ENCODE measurements around the gene CAMTA1. TPM values are rescaled to one million over a fixed set of nuclear protein-coding genes. Genes with fewer than 3 reads are reported as not detected.

CAMTA1 gene
- total RNA-seq, 1 experiment from 2014 or later = 69.5 TPM

DNA sequence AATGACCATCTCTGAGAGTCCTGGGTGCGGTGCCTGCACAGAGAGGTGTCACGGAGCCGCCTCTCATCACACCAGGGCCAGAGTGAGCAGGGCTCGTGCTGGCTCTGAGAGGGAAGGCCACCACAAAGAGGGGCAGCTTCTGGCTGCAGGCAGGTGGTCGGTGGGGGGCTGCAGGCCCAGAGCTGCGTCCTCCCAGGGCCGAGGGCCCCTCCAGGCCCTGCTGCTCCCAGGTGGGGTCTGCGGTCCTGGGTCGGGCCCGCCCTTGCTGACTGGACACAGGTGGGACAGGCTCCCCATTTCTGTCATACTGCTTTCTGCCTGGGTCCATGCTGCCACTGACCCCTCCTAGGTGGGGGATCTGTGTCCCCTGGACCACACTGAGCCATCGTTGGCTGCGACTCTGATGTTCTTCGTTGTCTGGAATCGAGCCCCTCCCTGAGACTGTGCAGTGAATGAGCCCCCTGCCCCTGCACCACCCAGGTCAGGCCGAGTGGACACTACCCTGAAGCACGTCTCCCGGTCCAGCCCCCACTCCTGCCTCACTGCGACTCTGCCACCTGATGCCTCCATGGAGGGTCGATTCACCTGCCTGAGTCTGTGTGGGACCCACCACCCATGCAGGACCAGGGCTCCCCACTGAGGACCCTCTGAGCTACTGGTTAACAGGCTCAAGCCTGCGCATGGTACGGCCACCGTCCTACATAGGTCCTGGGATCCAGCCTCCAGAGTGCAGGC lies 653.8 kb downstream of the CAMTA1 start:
- Histone ChIP-seq H3K79me2 (ENCODE audit: insufficient read depth, low read length) (no peaks in the 10 kb centered on the region), H3K36me3 (ENCODE audit: control insufficient read depth in 1 of 2, insufficient read depth in 2 of 2, low read length in 2 of 2) (no peaks in the 10 kb centered on the region), H3K4me1 (ENCODE audit: control insufficient read depth in 1 of 2, insufficient read depth in 2 of 2, low read length in 2 of 2) (no peaks in the 10 kb centered on the region), H3K27ac (ENCODE audit: low read depth, low read length) (no peak overlapping the region), H4K20me1 (ENCODE audit: insufficient read depth) (no peaks in the 10 kb centered on the region), H3K9me2 (ENCODE audit: insufficient read depth) (no peaks in the 10 kb centered on the region), H3K4me3 (replicated peaks in 1 of 2; ENCODE audit: low read depth in 1 of 2, low read length in 2 of 2) (no peak overlapping the region), H2AFZ (ENCODE audit: low read depth, low read length, poor library complexity, severe bottlenecking) (no peak overlapping the region), H3K9ac (ENCODE audit: low read length) (no peak overlapping the region), H3K27me3 (ENCODE audit: insufficient read depth, low read length) (no peaks in the 10 kb centered on the region), H3K4me2 (ENCODE audit: low read length) (no peak overlapping the region), H3K9me3 (ENCODE audit: control insufficient read depth in 1 of 2, insufficient read depth in 1 of 2, low read depth in 1 of 2, low read length in 2 of 2) (no peaks in the 10 kb centered on the region)
- BruUV-seq (replicated peaks) = no TSS peak
- DNase-seq (ENCODE audit: low read depth, low spot score) (no peak), ATAC-seq (no peak)
- ChIA-PET CTCF (no interaction called here), POLR2A (no interaction called here), RAD21 (ENCODE audit: low non-redundant PET in 1 of 2, low total read pairs in 2 of 2, uncharacterized antibody in 2 of 2, unreplicated experiment in 2 of 2) (no interaction called here)
- no peak for TF ChIP-seq POLR2AphosphoS5 (IDR thresholded peaks at IDR 0.05; ENCODE audit: low read depth, low read length)
- TF ChIP-seq, protein P1, sequence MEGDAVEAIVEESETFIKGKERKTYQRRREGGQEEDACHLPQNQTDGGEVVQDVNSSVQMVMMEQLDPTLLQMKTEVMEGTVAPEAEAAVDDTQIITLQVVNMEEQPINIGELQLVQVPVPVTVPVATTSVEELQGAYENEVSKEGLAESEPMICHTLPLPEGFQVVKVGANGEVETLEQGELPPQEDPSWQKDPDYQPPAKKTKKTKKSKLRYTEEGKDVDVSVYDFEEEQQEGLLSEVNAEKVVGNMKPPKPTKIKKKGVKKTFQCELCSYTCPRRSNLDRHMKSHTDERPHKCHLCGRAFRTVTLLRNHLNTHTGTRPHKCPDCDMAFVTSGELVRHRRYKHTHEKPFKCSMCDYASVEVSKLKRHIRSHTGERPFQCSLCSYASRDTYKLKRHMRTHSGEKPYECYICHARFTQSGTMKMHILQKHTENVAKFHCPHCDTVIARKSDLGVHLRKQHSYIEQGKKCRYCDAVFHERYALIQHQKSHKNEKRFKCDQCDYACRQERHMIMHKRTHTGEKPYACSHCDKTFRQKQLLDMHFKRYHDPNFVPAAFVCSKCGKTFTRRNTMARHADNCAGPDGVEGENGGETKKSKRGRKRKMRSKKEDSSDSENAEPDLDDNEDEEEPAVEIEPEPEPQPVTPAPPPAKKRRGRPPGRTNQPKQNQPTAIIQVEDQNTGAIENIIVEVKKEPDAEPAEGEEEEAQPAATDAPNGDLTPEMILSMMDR (IDR thresholded peaks at IDR 0.05 in 2 of 3, conservative IDR thresholded peaks at IDR 0.05 in 1 of 3; ENCODE audit: borderline replicate concordance in 1 of 3, insufficient read depth in 1 of 3, low read depth in 2 of 3, low read length in 2 of 3) = no peak
- no peak for TF ChIP-seq EGR1 (IDR thresholded peaks at IDR 0.05; ENCODE audit: low read depth)
- no peak for TF ChIP-seq CBX3 (IDR thresholded peaks at IDR 0.05; ENCODE audit: low read depth)
- intact Hi-C loops (cut with micrococcal nuclease) = no loop called here

DNA sequence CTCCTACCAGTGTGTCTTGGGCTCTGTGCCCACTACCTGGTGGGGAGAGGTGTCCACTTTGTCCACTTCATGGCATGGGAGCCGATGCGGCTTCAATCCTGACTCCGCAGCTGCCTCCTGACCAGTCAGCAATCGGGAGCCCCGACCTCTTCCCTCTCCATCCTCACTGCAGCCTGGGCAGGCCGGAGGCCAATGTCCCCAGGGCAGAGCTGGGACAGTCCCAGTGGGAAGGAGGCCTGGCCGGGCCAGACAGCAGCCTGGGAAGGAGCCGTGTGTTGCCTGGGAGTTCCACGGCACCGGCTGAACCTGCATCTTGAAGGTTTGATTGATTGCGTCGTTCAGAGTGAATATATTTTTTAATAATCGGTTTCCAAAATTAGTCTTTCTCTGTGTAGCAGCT lies 654.9 kb downstream of the CAMTA1 start:
- no TSS peak for BruUV-seq (replicated peaks)
- H3K4me1 ChIP-seq (ENCODE audit: control insufficient read depth in 1 of 2, insufficient read depth in 2 of 2, low read length in 2 of 2) = no peaks in the 10 kb centered on the region
- no peak overlapping the region for H3K27ac ChIP-seq (ENCODE audit: low read depth, low read length)
- ATAC-seq = no peak
- DNase-seq (ENCODE audit: low read depth, low spot score) = no peak
- no peak overlapping the region for H2AFZ ChIP-seq (ENCODE audit: low read depth, low read length, poor library complexity, severe bottlenecking)
- no peaks in the 10 kb centered on the region for H3K79me2 ChIP-seq (ENCODE audit: insufficient read depth, low read length)
- TF ChIP-seq SIN3A (IDR thresholded peaks at IDR 0.05; ENCODE audit: low read depth) = no peak
- no peak for TF ChIP-seq ELF1 (IDR thresholded peaks at IDR 0.05; ENCODE audit: borderline replicate concordance, low read depth)
- TF ChIP-seq, protein P2, sequence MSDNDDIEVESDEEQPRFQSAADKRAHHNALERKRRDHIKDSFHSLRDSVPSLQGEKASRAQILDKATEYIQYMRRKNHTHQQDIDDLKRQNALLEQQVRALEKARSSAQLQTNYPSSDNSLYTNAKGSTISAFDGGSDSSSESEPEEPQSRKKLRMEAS (IDR thresholded peaks at IDR 0.05) = no peak
- TF ChIP-seq POLR2AphosphoS5 (IDR thresholded peaks at IDR 0.05; ENCODE audit: low read depth, low read length) = no peak
- TF ChIP-seq, protein P3, sequence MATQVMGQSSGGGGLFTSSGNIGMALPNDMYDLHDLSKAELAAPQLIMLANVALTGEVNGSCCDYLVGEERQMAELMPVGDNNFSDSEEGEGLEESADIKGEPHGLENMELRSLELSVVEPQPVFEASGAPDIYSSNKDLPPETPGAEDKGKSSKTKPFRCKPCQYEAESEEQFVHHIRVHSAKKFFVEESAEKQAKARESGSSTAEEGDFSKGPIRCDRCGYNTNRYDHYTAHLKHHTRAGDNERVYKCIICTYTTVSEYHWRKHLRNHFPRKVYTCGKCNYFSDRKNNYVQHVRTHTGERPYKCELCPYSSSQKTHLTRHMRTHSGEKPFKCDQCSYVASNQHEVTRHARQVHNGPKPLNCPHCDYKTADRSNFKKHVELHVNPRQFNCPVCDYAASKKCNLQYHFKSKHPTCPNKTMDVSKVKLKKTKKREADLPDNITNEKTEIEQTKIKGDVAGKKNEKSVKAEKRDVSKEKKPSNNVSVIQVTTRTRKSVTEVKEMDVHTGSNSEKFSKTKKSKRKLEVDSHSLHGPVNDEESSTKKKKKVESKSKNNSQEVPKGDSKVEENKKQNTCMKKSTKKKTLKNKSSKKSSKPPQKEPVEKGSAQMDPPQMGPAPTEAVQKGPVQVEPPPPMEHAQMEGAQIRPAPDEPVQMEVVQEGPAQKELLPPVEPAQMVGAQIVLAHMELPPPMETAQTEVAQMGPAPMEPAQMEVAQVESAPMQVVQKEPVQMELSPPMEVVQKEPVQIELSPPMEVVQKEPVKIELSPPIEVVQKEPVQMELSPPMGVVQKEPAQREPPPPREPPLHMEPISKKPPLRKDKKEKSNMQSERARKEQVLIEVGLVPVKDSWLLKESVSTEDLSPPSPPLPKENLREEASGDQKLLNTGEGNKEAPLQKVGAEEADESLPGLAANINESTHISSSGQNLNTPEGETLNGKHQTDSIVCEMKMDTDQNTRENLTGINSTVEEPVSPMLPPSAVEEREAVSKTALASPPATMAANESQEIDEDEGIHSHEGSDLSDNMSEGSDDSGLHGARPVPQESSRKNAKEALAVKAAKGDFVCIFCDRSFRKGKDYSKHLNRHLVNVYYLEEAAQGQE (IDR thresholded peaks at IDR 0.05; ENCODE audit: low read depth) = no peak
- TF ChIP-seq RAD21 (IDR thresholded peaks at IDR 0.05; ENCODE audit: low read depth) = no peak
- TF ChIP-seq CEBPB (IDR thresholded peaks at IDR 0.05; ENCODE audit: low read depth) = no peak
- no peak for TF ChIP-seq FOSL1 (IDR thresholded peaks at IDR 0.05; ENCODE audit: low read depth)
- TF ChIP-seq EGR1 (IDR thresholded peaks at IDR 0.05; ENCODE audit: low read depth) = no peak
- TF ChIP-seq SRF (IDR thresholded peaks at IDR 0.05; ENCODE audit: low read depth) = no peak
- TF ChIP-seq ZFX (IDR thresholded peaks at IDR 0.05) = no peak
- TF ChIP-seq EZH2phosphoT487 (IDR thresholded peaks at IDR 0.05; ENCODE audit: borderline replicate concordance) = no peak
- TF ChIP-seq TCF7L2 (IDR thresholded peaks at IDR 0.05; ENCODE audit: borderline replicate concordance, extremely low read depth, insufficient read depth, insufficient read length) = no peak
- no peaks in the 10 kb centered on the region for H3K27me3 ChIP-seq (ENCODE audit: insufficient read depth, low read length)
- CTCF ChIA-PET = no interaction called here
- RAD21 ChIA-PET (ENCODE audit: low non-redundant PET in 1 of 2, low total read pairs in 2 of 2, uncharacterized antibody in 2 of 2, unreplicated experiment in 2 of 2) = no interaction called here
- H3K4me3 ChIP-seq (replicated peaks in 1 of 2; ENCODE audit: low read depth in 1 of 2, low read length in 2 of 2) = no peak overlapping the region
- no peaks in the 10 kb centered on the region for H3K9me2 ChIP-seq (ENCODE audit: insufficient read depth)
- H4K20me1 ChIP-seq (ENCODE audit: insufficient read depth) = no peaks in the 10 kb centered on the region
- no peaks in the 10 kb centered on the region for H3K36me3 ChIP-seq (ENCODE audit: control insufficient read depth in 1 of 2, insufficient read depth in 2 of 2, low read length in 2 of 2)
- H3K9ac ChIP-seq (ENCODE audit: low read length) = no peak overlapping the region
- H3K9me3 ChIP-seq (ENCODE audit: control insufficient read depth in 1 of 2, insufficient read depth in 1 of 2, low read depth in 1 of 2, low read length in 2 of 2) = no peaks in the 10 kb centered on the region
- intact Hi-C loops (cut with micrococcal nuclease) = no loop called here
- POLR2A ChIA-PET = no interaction called here
- H3K4me2 ChIP-seq (ENCODE audit: low read length) = no peak overlapping the region

Data from HCT116 (cell line).